ENCODE data around the gene TRMU.

Gene TRMU

DNA sequence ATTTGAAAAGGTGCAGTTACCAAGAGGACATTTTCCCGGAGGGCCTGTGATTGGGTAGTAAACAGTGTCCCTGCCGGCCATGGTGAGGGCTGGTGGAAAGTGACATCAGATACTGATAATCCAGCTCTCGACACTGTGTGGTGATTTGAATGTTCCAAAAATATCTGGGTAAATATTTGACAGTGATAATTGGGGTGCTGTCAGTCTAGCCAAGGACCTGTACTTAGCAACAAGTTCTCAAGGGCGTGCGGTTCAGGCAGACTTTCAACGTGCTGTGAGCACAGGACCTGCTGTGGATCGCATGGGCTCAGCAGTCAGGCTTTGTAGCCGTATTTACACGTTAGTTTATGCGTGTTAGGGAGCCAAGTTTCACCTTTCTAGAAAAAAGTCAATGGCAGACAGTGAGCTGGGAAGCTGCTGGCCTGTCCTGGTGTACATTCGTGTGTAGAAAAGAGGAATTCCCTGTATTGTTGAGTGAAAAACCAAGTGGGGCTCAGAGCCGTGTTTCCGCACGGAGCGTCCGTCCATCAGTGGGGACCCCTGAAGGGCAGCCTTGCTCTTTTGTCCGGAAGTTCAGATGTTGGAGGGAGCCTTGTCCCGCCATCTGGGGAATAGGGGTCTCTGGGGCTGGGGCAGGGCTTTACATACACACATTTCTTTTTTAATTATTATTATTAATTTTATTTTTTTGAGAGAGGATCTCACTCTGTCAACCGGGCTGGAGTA is 11.3 kb downstream of the TRMU start:
- in situ Hi-C loops (cut with HindIII; ENCODE audit: low sequenced_read_pairs): no loop called here
- TF ChIP-seq CTCF (IDR thresholded peaks at IDR 0.05; ENCODE audit: low read depth, low read length, missing control alignments): no peak
- no peak overlapping the region for H3K4me3 ChIP-seq (ENCODE audit: low read depth, low read length)
- DNase-seq (ENCODE audit: low read depth): no peak

GRCh38 chr22:46347646-46348045 is 12.1 kb downstream of the TRMU start:
- no peak for DNase-seq (ENCODE audit: low read depth)
- no peak overlapping the region for H3K4me3 ChIP-seq (ENCODE audit: low read depth, low read length)
- no peak for TF ChIP-seq CTCF (IDR thresholded peaks at IDR 0.05; ENCODE audit: low read depth, low read length, missing control alignments)
- in situ Hi-C loops (cut with HindIII; ENCODE audit: low sequenced_read_pairs): no loop called here

- TF ChIP-seq CTCF (IDR thresholded peaks at IDR 0.05; ENCODE audit: low read depth, low read length, missing control alignments): no peak
- DNase-seq (ENCODE audit: low read depth): no peak
- no peak overlapping the region for H3K4me3 ChIP-seq (ENCODE audit: low read depth, low read length)
- in situ Hi-C loops (cut with HindIII; ENCODE audit: low sequenced_read_pairs): no loop called here
These were observed 12.7 kb downstream of the TRMU start for GRCh38 chr22:46348099-46348695.

GRCh38 chr22:46349238-46349637 is 13.7 kb downstream of the TRMU start:
- in situ Hi-C loops (cut with HindIII; ENCODE audit: low sequenced_read_pairs): no loop called here
- no peak overlapping the region for H3K4me3 ChIP-seq (ENCODE audit: low read depth, low read length)
- TF ChIP-seq CTCF (IDR thresholded peaks at IDR 0.05; ENCODE audit: low read depth, low read length, missing control alignments): no peak
- DNase-seq (ENCODE audit: low read depth): no peak

DNA sequence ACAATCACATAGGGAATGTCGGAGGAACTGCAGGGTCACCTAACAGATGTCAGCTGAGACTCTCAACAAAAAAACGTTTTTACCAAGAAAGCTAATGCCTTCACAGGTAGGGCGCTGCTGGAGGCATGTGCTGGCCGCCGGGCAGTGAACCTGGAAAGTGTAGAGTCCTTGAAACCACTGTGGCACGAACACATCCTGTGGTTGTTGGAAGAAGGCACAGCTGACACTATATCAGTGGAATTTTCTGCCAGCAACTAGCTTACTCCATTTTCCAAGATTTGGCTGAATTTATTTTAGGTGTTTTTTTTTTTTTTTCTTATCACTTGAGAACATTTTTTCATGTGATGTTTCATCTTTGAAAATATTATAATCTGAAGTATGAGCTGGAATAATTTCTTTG is 14.2 kb downstream of the TRMU start:
- TF ChIP-seq CTCF (IDR thresholded peaks at IDR 0.05; ENCODE audit: low read depth, low read length, missing control alignments): no peak
- H3K4me3 ChIP-seq (ENCODE audit: low read depth, low read length): no peak overlapping the region
- no peak for DNase-seq (ENCODE audit: low read depth)
- in situ Hi-C loops (cut with HindIII; ENCODE audit: low sequenced_read_pairs): no loop called here

GRCh38 chr22:46350121-46350520 is 14.6 kb downstream of the TRMU start:
- H3K4me3 ChIP-seq (ENCODE audit: low read depth, low read length): no peak overlapping the region
- DNase-seq (ENCODE audit: low read depth): no peak
- in situ Hi-C loops (cut with HindIII; ENCODE audit: low sequenced_read_pairs): no loop called here
- TF ChIP-seq CTCF (IDR thresholded peaks at IDR 0.05; ENCODE audit: low read depth, low read length, missing control alignments): no peak
